COLO668 (cell line): ENCODE data around the gene GALR2.

ENCODE experiments used
- DNase-seq: peaks from one replicate; lab custom pipeline; 2025; ENCODE audit not compliant: unreplicated experiment; lab: John Stamatoyannopoulos, UW

The GALR2 gene

DNA sequence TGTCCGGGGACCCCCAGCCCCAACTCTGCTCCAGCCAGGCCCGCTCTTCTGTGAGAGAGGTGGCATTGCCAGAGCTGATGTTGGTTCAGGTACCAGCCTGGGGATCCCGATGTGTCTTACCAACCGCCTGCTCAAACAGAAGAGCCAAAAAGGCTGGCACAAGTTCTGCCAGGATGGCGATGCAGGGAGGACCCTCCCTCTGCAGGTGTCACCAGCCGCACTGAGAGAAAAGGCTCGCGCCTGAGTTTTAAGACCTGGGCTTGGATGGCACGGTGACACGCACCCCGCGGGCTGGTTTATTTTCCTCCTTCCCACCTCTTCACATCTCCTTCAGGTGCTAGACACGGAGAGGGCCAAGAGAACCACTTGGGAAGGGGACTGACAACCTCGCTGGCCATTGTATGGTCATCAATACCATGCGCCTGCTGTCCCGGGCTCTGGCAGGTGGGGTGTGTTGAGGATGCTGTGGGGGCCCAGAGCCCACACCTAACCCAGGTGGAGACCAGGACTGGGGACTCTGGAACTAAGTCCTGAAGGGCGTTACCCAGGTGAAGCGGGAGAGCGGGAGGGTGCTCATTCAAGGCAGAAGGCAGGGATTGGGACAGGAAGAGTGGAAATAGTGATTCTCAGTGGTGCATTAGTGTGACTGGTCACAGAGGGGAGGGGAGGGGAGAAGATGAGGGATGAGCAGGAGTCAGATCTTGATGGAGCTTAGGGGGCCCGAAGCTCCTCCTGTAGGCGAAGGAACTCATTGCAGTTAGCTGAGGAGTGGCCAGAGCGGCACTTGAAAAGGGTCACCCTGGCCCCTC lies 50.2 kb downstream of the GALR2 start:
- DNase-seq, result no peak

DNA sequence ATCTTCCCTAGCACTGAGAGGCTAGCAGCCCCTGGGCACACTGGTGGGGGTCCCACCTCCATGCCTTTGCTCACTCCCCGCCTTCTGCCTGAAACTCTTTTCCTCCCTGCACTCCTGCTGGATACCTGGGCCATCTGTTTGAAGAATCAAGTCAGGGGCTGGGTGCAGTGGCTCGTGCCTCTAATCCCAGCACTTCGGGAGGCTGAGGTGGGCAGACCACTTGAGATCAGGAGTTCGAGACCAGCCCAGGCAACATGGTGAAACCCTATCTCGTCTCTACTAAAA lies 50.8 kb downstream of the GALR2 start:
- no peak for DNase-seq

DNA sequence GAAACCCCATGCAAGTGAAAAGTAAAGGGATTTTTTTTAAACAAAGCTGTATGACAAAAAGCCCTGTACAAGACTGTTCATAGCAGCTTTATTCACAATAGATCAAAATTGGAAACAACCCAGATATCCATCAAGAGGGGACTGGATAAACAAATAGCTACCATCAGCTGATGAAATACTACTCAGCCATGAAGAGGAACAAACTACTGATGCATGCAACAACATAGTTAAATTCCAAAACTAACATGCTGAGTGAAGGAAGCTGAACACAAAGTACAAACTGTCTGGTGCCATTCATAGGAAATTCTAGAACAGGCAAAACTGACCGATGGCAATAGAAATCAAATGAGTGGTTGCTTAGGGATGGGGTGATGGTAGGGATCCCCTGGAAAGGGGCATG lies 51.3 kb downstream of the GALR2 start:
- no peak for DNase-seq
